Measurements from ENCODE around the gene MSI2. TPM values are rescaled to one million over a fixed set of nuclear protein-coding genes. Genes with fewer than 3 reads are reported as not detected.

Gene MSI2
- total RNA-seq, 2 experiments from 2014 or later: 131 to 164 TPM

- H2AFZ ChIP-seq (ENCODE audit: low read length): no peak overlapping the region
- TF ChIP-seq EZH2phosphoT487 (IDR thresholded peaks at IDR 0.05; ENCODE audit: borderline replicate concordance, low read depth, low read length): no peak
- no peak overlapping the region for H3K4me3 ChIP-seq (ENCODE audit: low read depth, low read length, poor library complexity, severe bottlenecking)
- no peak overlapping the region for H3K27ac ChIP-seq (ENCODE audit: low read depth, low read length, poor library complexity, severe bottlenecking)
- H3K9me3 ChIP-seq (ENCODE audit: low read length): no peaks in the 10 kb centered on the region
- no peaks in the 10 kb centered on the region for H4K20me1 ChIP-seq (ENCODE audit: insufficient read depth, low read length)
- no peaks in the 10 kb centered on the region for H3K4me1 ChIP-seq (ENCODE audit: insufficient read depth, low read length, poor library complexity, severe bottlenecking)
- BruUV-seq (replicated peaks): no TSS peak
- DNase-seq (ENCODE audit: low spot score): no peak
- 0 out of 2 replicates have a peak, but pooled peaks cover 5% of the 10 kb centered on the region for H3K36me3 ChIP-seq (ENCODE audit: insufficient read depth, low read length)
- H3K9me2 ChIP-seq (ENCODE audit: insufficient read depth, low read length): no peaks in the 10 kb centered on the region
- no peak overlapping the region for H3K4me2 ChIP-seq (ENCODE audit: low read length)
- ChIA-PET POLR2A (no interaction called here), CTCF (ENCODE audit: unreplicated experiment) (no interaction called here)
- intact Hi-C loops (cut with micrococcal nuclease; ENCODE audit: unreplicated experiment): no loop called here
- no peaks in the 10 kb centered on the region for H3K79me2 ChIP-seq (ENCODE audit: insufficient read depth, low read depth, low read length)
Observed at GRCh38 chr17:57649191-57649590, 392.9 kb downstream of the MSI2 start.

- DNase-seq (ENCODE audit: low spot score): no peak
- H3K9me2 ChIP-seq (ENCODE audit: insufficient read depth, low read length): no peaks in the 10 kb centered on the region
- no peak overlapping the region for H3K4me2 ChIP-seq (ENCODE audit: low read length)
- no peak overlapping the region for H3K4me3 ChIP-seq (ENCODE audit: low read depth, low read length, poor library complexity, severe bottlenecking)
- no peaks in the 10 kb centered on the region for H3K9me3 ChIP-seq (ENCODE audit: low read length)
- H3K36me3 ChIP-seq (ENCODE audit: insufficient read depth, low read length): 0 out of 2 replicates have a peak, but pooled peaks cover 5% of the 10 kb centered on the region
- no peak overlapping the region for H2AFZ ChIP-seq (ENCODE audit: low read length)
- intact Hi-C loops (cut with micrococcal nuclease; ENCODE audit: unreplicated experiment): no loop called here
- H3K27ac ChIP-seq (ENCODE audit: low read depth, low read length, poor library complexity, severe bottlenecking): no peak overlapping the region
- no peaks in the 10 kb centered on the region for H3K79me2 ChIP-seq (ENCODE audit: insufficient read depth, low read depth, low read length)
- ChIA-PET POLR2A (interaction anchor here (0.6 kb wide), 1 partner anchor 293 kb away, joined by 3 read pairs; no protein-coding TSS in a partner anchor), CTCF (ENCODE audit: unreplicated experiment) (interaction anchor here (1.0 kb wide), 1 partner anchor 21 kb away, joined by 3 read pairs; no protein-coding TSS in a partner anchor)
- no TSS peak for BruUV-seq (replicated peaks)
- no peak for TF ChIP-seq EZH2phosphoT487 (IDR thresholded peaks at IDR 0.05; ENCODE audit: borderline replicate concordance, low read depth, low read length)
- TF ChIP-seq, protein P1, sequence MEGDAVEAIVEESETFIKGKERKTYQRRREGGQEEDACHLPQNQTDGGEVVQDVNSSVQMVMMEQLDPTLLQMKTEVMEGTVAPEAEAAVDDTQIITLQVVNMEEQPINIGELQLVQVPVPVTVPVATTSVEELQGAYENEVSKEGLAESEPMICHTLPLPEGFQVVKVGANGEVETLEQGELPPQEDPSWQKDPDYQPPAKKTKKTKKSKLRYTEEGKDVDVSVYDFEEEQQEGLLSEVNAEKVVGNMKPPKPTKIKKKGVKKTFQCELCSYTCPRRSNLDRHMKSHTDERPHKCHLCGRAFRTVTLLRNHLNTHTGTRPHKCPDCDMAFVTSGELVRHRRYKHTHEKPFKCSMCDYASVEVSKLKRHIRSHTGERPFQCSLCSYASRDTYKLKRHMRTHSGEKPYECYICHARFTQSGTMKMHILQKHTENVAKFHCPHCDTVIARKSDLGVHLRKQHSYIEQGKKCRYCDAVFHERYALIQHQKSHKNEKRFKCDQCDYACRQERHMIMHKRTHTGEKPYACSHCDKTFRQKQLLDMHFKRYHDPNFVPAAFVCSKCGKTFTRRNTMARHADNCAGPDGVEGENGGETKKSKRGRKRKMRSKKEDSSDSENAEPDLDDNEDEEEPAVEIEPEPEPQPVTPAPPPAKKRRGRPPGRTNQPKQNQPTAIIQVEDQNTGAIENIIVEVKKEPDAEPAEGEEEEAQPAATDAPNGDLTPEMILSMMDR (conservative IDR thresholded peaks at IDR 0.05; ENCODE audit: low read length): no peak
- H3K4me1 ChIP-seq (ENCODE audit: insufficient read depth, low read length, poor library complexity, severe bottlenecking): no peaks in the 10 kb centered on the region
- no peaks in the 10 kb centered on the region for H4K20me1 ChIP-seq (ENCODE audit: insufficient read depth, low read length)
Observed at GRCh38 chr17:57649731-57650484, 393.6 kb downstream of the MSI2 start.

DNA sequence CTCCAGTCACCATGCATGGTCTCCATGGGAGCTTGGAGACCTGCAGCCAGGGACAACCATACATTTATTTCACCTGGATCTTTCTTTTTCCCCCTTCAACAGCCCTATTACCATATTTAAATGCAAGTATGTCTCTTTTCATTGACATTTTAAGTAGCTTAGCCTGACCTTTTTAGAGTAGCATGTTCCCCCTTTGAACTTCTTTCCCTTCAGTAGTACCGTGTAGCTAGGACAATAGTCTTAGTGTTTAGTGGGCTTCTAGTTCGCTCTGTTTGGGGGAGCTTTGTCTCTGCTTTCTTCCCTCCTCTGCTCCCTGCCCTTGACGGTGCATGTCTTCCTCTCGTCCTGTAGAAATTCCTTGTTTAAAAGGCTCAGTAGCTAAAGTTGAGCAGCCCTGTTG is 394.2 kb downstream of the MSI2 start:
- Histone ChIP-seq H3K4me2 (ENCODE audit: low read length) (no peak overlapping the region), H3K27ac (ENCODE audit: low read depth, low read length, poor library complexity, severe bottlenecking) (no peak overlapping the region), H3K4me1 (ENCODE audit: insufficient read depth, low read length, poor library complexity, severe bottlenecking) (no peaks in the 10 kb centered on the region), H3K79me2 (ENCODE audit: insufficient read depth, low read depth, low read length) (no peaks in the 10 kb centered on the region), H3K9me3 (ENCODE audit: low read length) (no peaks in the 10 kb centered on the region), H3K4me3 (ENCODE audit: low read depth, low read length, poor library complexity, severe bottlenecking) (no peak overlapping the region), H3K9me2 (ENCODE audit: insufficient read depth, low read length) (no peaks in the 10 kb centered on the region), H4K20me1 (ENCODE audit: insufficient read depth, low read length) (no peaks in the 10 kb centered on the region), H2AFZ (ENCODE audit: low read length) (no peak overlapping the region), H3K36me3 (ENCODE audit: insufficient read depth, low read length) (0 out of 2 replicates have a peak, but pooled peaks cover 5% of the 10 kb centered on the region)
- CTCF ChIA-PET (ENCODE audit: unreplicated experiment): interaction anchor here (0.6 to 1.0 kb wide), 2 partner anchors 21 to 548 kb away, joined by 3 to 4 read pairs; no protein-coding TSS in a partner anchor
- no peak for DNase-seq (ENCODE audit: low spot score)
- no TSS peak for BruUV-seq (replicated peaks)
- no peak for TF ChIP-seq EZH2phosphoT487 (IDR thresholded peaks at IDR 0.05; ENCODE audit: borderline replicate concordance, low read depth, low read length)
- TF ChIP-seq, protein P1 (conservative IDR thresholded peaks at IDR 0.05; ENCODE audit: low read length): no peak
- POLR2A ChIA-PET: interaction anchor here (0.6 kb wide), 1 partner anchor 292 kb away, joined by 3 read pairs; no protein-coding TSS in a partner anchor
- intact Hi-C loops (cut with micrococcal nuclease; ENCODE audit: unreplicated experiment): no loop called here
